NB4 (cell line): Measurements from ENCODE around the gene TACR1.

Experiments
- CTCF ChIP-seq: IDR thresholded peaks from one replicate; pipeline ENCODE4 v1.5.1; 2012; ENCODE audit warnings: low read depth, low read length
- POLR2A ChIP-seq: IDR thresholded peaks from 2 replicates; pipeline ENCODE4 v1.6.1; 2011; ENCODE audit warnings: mild to moderate bottlenecking; ENCODE audit not compliant: insufficient read length; ENCODE audit errors: extremely low read depth

GRCh38 chr2:75007061-75007460 is 192.3 kb downstream of the TACR1 start:
- TF ChIP-seq POLR2A (no peak), CTCF (no peak)
